Stimulated activated CD8-positive, alpha-beta memory T cell treated with anti-CD3 and anti-CD28 coated beads, Interleukin-7, amount 100 ng/mL, for 48 hours (primary cell): ENCODE results near the gene ARHGEF1.
"Not testable (repeated sequence)": the region's sequence is repeated elsewhere in the genome, so short reads cannot be mapped to it uniquely, and the experiment has no call there.

Experiments
- DNase-seq, 2 donors: peaks; one replicate each; pipeline ENCODE4 v3.0.0-alpha.2; 2020; ENCODE audit warnings: low read depth in 1 of 2; ENCODE audit errors: extremely low read depth in 1 of 2

The ARHGEF1 gene

GRCh38 chr19:41929536-41930071 is 46.6 kb downstream of the ARHGEF1 start:
- no peak for DNase-seq

GRCh38 chr19:41930322-41930722 is 47.3 kb downstream of the ARHGEF1 start:
- DNase-seq, result no peak

GRCh38 chr19:41930926-41931592 is 48.1 kb downstream of the ARHGEF1 start:
- DNase-seq, result no peak

- no peak for DNase-seq
Observed at GRCh38 chr19:41932259-41932719, 49.3 kb downstream of the ARHGEF1 start.

- no peak for DNase-seq
Observed at GRCh38 chr19:41932720-41933332, 49.8 kb downstream of the ARHGEF1 start.

GRCh38 chr19:41933693-41934426 is 50.9 kb downstream of the ARHGEF1 start:
- no peak for DNase-seq

- DNase-seq, result peak in 1 of 2 donors; percentile 65
Observed at GRCh38 chr19:41934849-41935374, 51.9 kb downstream of the ARHGEF1 start.

GRCh38 chr19:41935760-41936415 is 52.9 kb downstream of the ARHGEF1 start:
- DNase-seq, result no peak

GRCh38 chr19:41936416-41936850 is 53.4 kb downstream of the ARHGEF1 start:
- no peak for DNase-seq

GRCh38 chr19:41936961-41937360 is 54.0 kb downstream of the ARHGEF1 start:
- DNase-seq, result no peak

GRCh38 chr19:41937525-41938468 is 54.8 kb downstream of the ARHGEF1 start:
- DNase-seq, result no peak

- DNase-seq, result not testable (repeated sequence)
Observed at GRCh38 chr19:41939209-41939608, 56.2 kb downstream of the ARHGEF1 start.

GRCh38 chr19:41939861-41940730 is 57.1 kb downstream of the ARHGEF1 start:
- DNase-seq, result no peak

GRCh38 chr19:41940731-41941409 is 57.9 kb downstream of the ARHGEF1 start:
- no peak for DNase-seq

- DNase-seq, result no peak
Observed at GRCh38 chr19:41941410-41942202, 58.6 kb downstream of the ARHGEF1 start.

- DNase-seq, result no peak
Observed at GRCh38 chr19:41944336-41944735, 61.4 kb downstream of the ARHGEF1 start.

GRCh38 chr19:41945135-41945766 is 62.3 kb downstream of the ARHGEF1 start:
- peak; percentile 71 to 94 for DNase-seq
